Measurements from ENCODE around the gene DLGAP3. TPM values are rescaled to one million over a fixed set of nuclear protein-coding genes. Genes with fewer than 3 reads are reported as not detected.

The DLGAP3 gene
- total RNA-seq, 5 donors from 2014 or later (not counting 1 experiment from before 2014, with no cell fraction given), result 0.78 to 1.6 (median 0.99) TPM

GRCh38 chr1:34851431-34852105 is 77.9 kb downstream of the DLGAP3 start:
- H3K36me3 Mint-ChIP-seq, result peaks cover 24% of the 10 kb centered on the region
- WGBS (ENCODE audit: insufficient coverage), result 77% methylated on average over 3 of the region's 13 CpGs

DNA sequence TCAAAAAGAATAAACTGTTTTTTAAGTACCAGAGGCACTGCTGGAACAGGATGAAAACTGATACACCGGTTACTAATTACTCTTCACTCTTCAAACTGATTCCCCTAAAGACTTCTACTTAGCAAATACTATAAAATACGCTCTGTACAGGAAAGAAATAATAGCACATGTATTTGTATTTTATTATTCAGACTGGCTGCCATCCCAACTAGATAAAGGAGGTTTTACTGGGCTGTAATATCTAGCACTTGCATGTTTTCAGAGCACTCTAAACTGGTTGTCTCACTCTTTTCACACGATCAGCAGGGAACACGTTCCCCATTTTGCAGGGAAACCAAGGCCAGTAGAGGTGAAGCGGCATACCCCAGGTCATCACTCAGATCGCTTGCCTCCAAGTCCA is 79.1 kb downstream of the DLGAP3 start:
- DNase-seq (no peak), ATAC-seq (replicated peaks in 1 of 4) (no peak)
- Mint-ChIP-seq H3K27ac (no peak overlapping the region), H3K4me1 (peaks cover 15 to 23% (median 18%) of the 10 kb centered on the region in 3 donors), H3K36me3 (peaks cover 20% of the 10 kb centered on the region), H3K4me3 (no peak overlapping the region), H3K9me3 (no peaks in the 10 kb centered on the region), H3K27me3 (no peaks in the 10 kb centered on the region)
- peaks cover 0 to 4% of the 10 kb centered on the region in 2 experiments for H3K4me1 ChIP-seq (ENCODE audit: control insufficient read depth in 1 of 2, extremely low read depth in 1 of 2, insufficient read depth in 2 of 2, low read length in 2 of 2)
- H3K4me3 ChIP-seq (ENCODE audit: control insufficient read depth in 1 of 2, extremely low read depth in 1 of 2, low read length in 1 of 2), result no peak overlapping the region
- peaks cover under 1 to 41% of the 10 kb centered on the region in 2 donors for H3K36me3 ChIP-seq (ENCODE audit: control insufficient read depth in 2 of 2, extremely low read depth in 1 of 2, insufficient read depth in 1 of 2, low read length in 1 of 2)
- POLR2A ChIA-PET, result no interaction called here
- H3K27me3 ChIP-seq (replicated peaks in 1 of 2; ENCODE audit: control insufficient read depth in 2 of 2, extremely low read depth in 1 of 2, insufficient read depth in 2 of 2, low read length in 1 of 2), result no peaks in the 10 kb centered on the region
- 95% methylated on average over 4 of the region's 6 CpGs for WGBS (ENCODE audit: insufficient coverage)
- CTCF ChIA-PET, result no interaction called here
- no peaks in the 10 kb centered on the region for H3K9me3 ChIP-seq
- no peak overlapping the region for H3K27ac ChIP-seq (ENCODE audit: low read length)

More at GRCh38 chr1:34851431-34852105, 77.9 kb downstream of the DLGAP3 start:
- Histone ChIP-seq H3K27me3 (replicated peaks in 1 of 2; ENCODE audit: control insufficient read depth in 2 of 2, extremely low read depth in 1 of 2, insufficient read depth in 2 of 2, low read length in 1 of 2) (no peaks in the 10 kb centered on the region), H3K4me1 (ENCODE audit: control insufficient read depth in 1 of 2, extremely low read depth in 1 of 2, insufficient read depth in 2 of 2, low read length in 2 of 2) (peaks cover 0 to 4% of the 10 kb centered on the region in 2 experiments), H3K4me3 (ENCODE audit: control insufficient read depth in 1 of 2, extremely low read depth in 1 of 2, low read length in 1 of 2) (no peak overlapping the region), H3K27ac (ENCODE audit: low read length) (no peak overlapping the region), H3K9me3 (no peaks in the 10 kb centered on the region), H3K36me3 (ENCODE audit: control insufficient read depth in 2 of 2, extremely low read depth in 1 of 2, insufficient read depth in 1 of 2, low read length in 1 of 2) (peaks cover 0 to 46% of the 10 kb centered on the region in 2 donors)
- no peak overlapping the region for H3K27ac Mint-ChIP-seq
- CTCF ChIA-PET, result interaction anchor here (0.7 to 2.4 kb wide), 5 partner anchors 9 to 1535 kb away, joined by 3 to 6 read pairs (median 4); no protein-coding TSS in a partner anchor
- POLR2A ChIA-PET, result no interaction called here
- no peak overlapping the region for H3K4me3 Mint-ChIP-seq
- H3K9me3 Mint-ChIP-seq, result no peaks in the 10 kb centered on the region
- DNase-seq (no peak), ATAC-seq (replicated peaks in 1 of 4) (no peak)
- no peaks in the 10 kb centered on the region for H3K27me3 Mint-ChIP-seq
- peaks cover 19 to 25% (median 24%) of the 10 kb centered on the region in 3 donors for H3K4me1 Mint-ChIP-seq

DNA sequence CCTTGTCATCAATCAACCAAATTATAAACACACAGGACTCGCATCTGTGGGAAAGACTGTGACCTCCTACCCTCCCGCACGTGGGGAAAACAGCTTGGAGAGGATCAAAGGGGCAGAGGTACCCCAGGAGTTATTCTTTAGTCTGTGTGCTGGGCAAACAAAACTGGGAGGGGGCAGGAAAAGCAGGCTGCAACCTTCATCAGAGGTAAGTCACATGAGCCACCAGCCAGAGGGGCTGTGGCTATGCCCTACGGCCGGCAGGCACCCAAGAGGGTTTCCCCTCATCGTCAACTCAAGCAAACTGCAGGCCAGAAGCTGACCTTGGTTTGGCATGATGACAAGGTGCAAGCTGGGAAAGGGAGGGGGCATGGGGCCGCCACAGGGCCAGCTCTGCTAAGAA is 82.4 kb downstream of the DLGAP3 start:
- DNase-seq (no peak), ATAC-seq (replicated peaks in 1 of 4) (no peak)
- Histone ChIP-seq H3K27ac (ENCODE audit: low read length) (no peak overlapping the region), H3K4me3 (ENCODE audit: control insufficient read depth in 1 of 2, extremely low read depth in 1 of 2, low read length in 1 of 2) (no peak overlapping the region), H3K36me3 (ENCODE audit: control insufficient read depth in 2 of 2, extremely low read depth in 1 of 2, insufficient read depth in 1 of 2, low read length in 1 of 2) (peaks cover 6 to 24% of the 10 kb centered on the region in 2 donors), H3K4me1 (ENCODE audit: control insufficient read depth in 1 of 2, extremely low read depth in 1 of 2, insufficient read depth in 2 of 2, low read length in 2 of 2) (no peaks in the 10 kb centered on the region), H3K9me3 (no peaks in the 10 kb centered on the region), H3K27me3 (replicated peaks in 1 of 2; ENCODE audit: control insufficient read depth in 2 of 2, extremely low read depth in 1 of 2, insufficient read depth in 2 of 2, low read length in 1 of 2) (no peaks in the 10 kb centered on the region)
- peaks cover 15 to 28% (median 21%) of the 10 kb centered on the region in 3 donors for H3K4me1 Mint-ChIP-seq
- ChIA-PET POLR2A (no interaction called here), CTCF (no interaction called here)
- H3K36me3 Mint-ChIP-seq, result peaks cover 29% of the 10 kb centered on the region
- no peak overlapping the region for H3K27ac Mint-ChIP-seq
- no peaks in the 10 kb centered on the region for H3K9me3 Mint-ChIP-seq
- WGBS (ENCODE audit: insufficient coverage), result 94% methylated on average over 4 of the region's 7 CpGs
- H3K4me3 Mint-ChIP-seq, result no peak overlapping the region
- H3K27me3 Mint-ChIP-seq, result no peaks in the 10 kb centered on the region

- Histone ChIP-seq H3K36me3 (ENCODE audit: control insufficient read depth in 2 of 2, extremely low read depth in 1 of 2, insufficient read depth in 1 of 2, low read length in 1 of 2) (peaks cover 6 to 20% of the 10 kb centered on the region in 2 donors), H3K27ac (ENCODE audit: low read length) (no peak overlapping the region), H3K27me3 (replicated peaks in 1 of 2; ENCODE audit: control insufficient read depth in 2 of 2, extremely low read depth in 1 of 2, insufficient read depth in 2 of 2, low read length in 1 of 2) (no peaks in the 10 kb centered on the region), H3K4me3 (ENCODE audit: control insufficient read depth in 1 of 2, extremely low read depth in 1 of 2, low read length in 1 of 2) (no peak overlapping the region), H3K9me3 (no peaks in the 10 kb centered on the region), H3K4me1 (ENCODE audit: control insufficient read depth in 1 of 2, extremely low read depth in 1 of 2, insufficient read depth in 2 of 2, low read length in 2 of 2) (no peaks in the 10 kb centered on the region)
- Mint-ChIP-seq H3K9me3 (no peaks in the 10 kb centered on the region), H3K36me3 (peaks cover 27% of the 10 kb centered on the region), H3K27me3 (no peaks in the 10 kb centered on the region), H3K27ac (no peak overlapping the region), H3K4me1 (peaks cover 15 to 25% (median 19%) of the 10 kb centered on the region in 3 donors), H3K4me3 (no peak overlapping the region)
- 83% methylated on average over 1 of the region's 2 CpGs for WGBS (ENCODE audit: insufficient coverage)
- POLR2A ChIA-PET, result no interaction called here
- no peak for ATAC-seq (replicated peaks in 1 of 4)
- CTCF ChIA-PET, result no interaction called here
- no peak for DNase-seq
Measured at GRCh38 chr1:34846265-34846664, 83.2 kb downstream of the DLGAP3 start.

GRCh38 chr1:34845131-34845901 is 84.1 kb downstream of the DLGAP3 start:
- WGBS (ENCODE audit: insufficient coverage), result 100% methylated on average over 1 of the region's 16 CpGs
- no peak overlapping the region for H3K27ac Mint-ChIP-seq
- CTCF ChIA-PET, result no interaction called here
- H3K4me1 ChIP-seq (ENCODE audit: control insufficient read depth in 1 of 2, extremely low read depth in 1 of 2, insufficient read depth in 2 of 2, low read length in 2 of 2), result no peaks in the 10 kb centered on the region
- H3K36me3 Mint-ChIP-seq, result peaks cover 27% of the 10 kb centered on the region
- H3K36me3 ChIP-seq (ENCODE audit: control insufficient read depth in 2 of 2, extremely low read depth in 1 of 2, insufficient read depth in 1 of 2, low read length in 1 of 2), result peaks cover 6 to 14% of the 10 kb centered on the region in 2 donors
- H3K4me3 Mint-ChIP-seq, result no peak overlapping the region
- no peak overlapping the region for H3K4me3 ChIP-seq (ENCODE audit: control insufficient read depth in 1 of 2, extremely low read depth in 1 of 2, low read length in 1 of 2)
- H3K9me3 Mint-ChIP-seq, result no peaks in the 10 kb centered on the region
- POLR2A ChIA-PET, result no interaction called here
- no peaks in the 10 kb centered on the region for H3K27me3 ChIP-seq (replicated peaks in 1 of 2; ENCODE audit: control insufficient read depth in 2 of 2, extremely low read depth in 1 of 2, insufficient read depth in 2 of 2, low read length in 1 of 2)
- H3K27me3 Mint-ChIP-seq, result no peaks in the 10 kb centered on the region
- DNase-seq (no peak), ATAC-seq (replicated peaks in 1 of 4) (no peak)
- no peak overlapping the region for H3K27ac ChIP-seq (ENCODE audit: low read length)
- peaks cover 11 to 20% (median 19%) of the 10 kb centered on the region in 3 donors for H3K4me1 Mint-ChIP-seq
- no peaks in the 10 kb centered on the region for H3K9me3 ChIP-seq

DNA sequence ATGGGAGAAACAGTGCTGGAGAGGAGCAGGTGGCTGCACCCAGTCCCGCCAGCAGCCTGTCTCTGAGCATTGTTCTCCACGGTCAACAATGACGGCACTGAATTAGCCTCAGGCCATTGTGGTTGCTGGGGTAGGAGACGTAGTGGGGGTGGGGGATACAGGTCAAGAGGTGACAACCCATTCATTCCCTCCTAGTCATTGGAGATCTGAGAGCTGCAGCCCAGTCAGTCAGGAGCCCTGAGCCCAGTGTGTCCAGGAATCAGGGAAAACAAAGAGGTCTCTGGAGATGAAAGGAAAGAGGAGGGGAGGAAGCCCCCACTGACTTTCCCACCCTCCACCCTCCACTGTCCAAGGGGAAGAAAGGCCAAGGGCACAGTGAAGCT is 85.2 kb downstream of the DLGAP3 start:
- peaks cover 11 to 17% (median 17%) of the 10 kb centered on the region in 3 donors for H3K4me1 Mint-ChIP-seq
- Histone ChIP-seq H3K27ac (ENCODE audit: low read length) (no peak overlapping the region), H3K9me3 (no peaks in the 10 kb centered on the region), H3K4me1 (ENCODE audit: control insufficient read depth in 1 of 2, extremely low read depth in 1 of 2, insufficient read depth in 2 of 2, low read length in 2 of 2) (no peaks in the 10 kb centered on the region), H3K36me3 (ENCODE audit: control insufficient read depth in 2 of 2, extremely low read depth in 1 of 2, insufficient read depth in 1 of 2, low read length in 1 of 2) (peaks cover 6 to 12% of the 10 kb centered on the region in 2 donors), H3K27me3 (replicated peaks in 1 of 2; ENCODE audit: control insufficient read depth in 2 of 2, extremely low read depth in 1 of 2, insufficient read depth in 2 of 2, low read length in 1 of 2) (no peaks in the 10 kb centered on the region), H3K4me3 (ENCODE audit: control insufficient read depth in 1 of 2, extremely low read depth in 1 of 2, low read length in 1 of 2) (no peak overlapping the region)
- DNase-seq (no peak), ATAC-seq (replicated peaks in 1 of 4) (no peak)
- CTCF ChIA-PET, result no interaction called here
- peaks cover 21% of the 10 kb centered on the region for H3K36me3 Mint-ChIP-seq
- H3K4me3 Mint-ChIP-seq, result no peak overlapping the region
- WGBS (ENCODE audit: insufficient coverage), result no CpG with 5 or more reads among the region's 4 CpGs
- H3K27ac Mint-ChIP-seq, result no peak overlapping the region
- H3K27me3 Mint-ChIP-seq, result no peaks in the 10 kb centered on the region
- no peaks in the 10 kb centered on the region for H3K9me3 Mint-ChIP-seq
- POLR2A ChIA-PET, result no interaction called here

All from T-cell (primary cell).